Smooth muscle cell (in vitro differentiated cells): ENCODE results near the gene RAB3IP. TPM values are rescaled to one million over a fixed set of nuclear protein-coding genes. Genes with fewer than 3 reads are reported as not detected.

ENCODE experiments used
- DNase-seq: peaks from one replicate; lab custom pipeline; 2025; ENCODE audit not compliant: unreplicated experiment; lab: John Stamatoyannopoulos, UW
- H2AFZ ChIP-seq: fragments of 200-600 bp; sonication (generic); 2 replicates; pipeline ENCODE4 v1.6.0; 2016; ENCODE audit warnings: antibody characterized with exemption, low read depth, mild to moderate bottlenecking
- H3F3A ChIP-seq: fragments of 200-600 bp; sonication (generic); 2 replicates; pipeline ENCODE4 v1.6.0; 2017; ENCODE audit warnings: antibody characterized with exemption, low read depth
- H3K27ac ChIP-seq: fragments of 200-600 bp; sonication (generic); 2 replicates; pipeline ENCODE4 v1.5.1; 2016; ENCODE audit warnings: low read depth, mild to moderate bottlenecking
- H3K27me3 ChIP-seq: fragments of 200-600 bp; sonication (generic); 2 replicates; pipeline ENCODE4 v1.6.1; 2016; ENCODE audit warnings: low read depth, mild to moderate bottlenecking
- H3K36me3 ChIP-seq: fragments of 200-600 bp; sonication (generic); 2 replicates; pipeline ENCODE4 v1.5.1; 2016; ENCODE audit warnings: low read depth
- H3K4me1 ChIP-seq: fragments of 200-600 bp; sonication (generic); 2 replicates; pipeline ENCODE4 v1.5.1; 2016; ENCODE audit warnings: low read depth
- H3K4me2 ChIP-seq: fragments of 200-600 bp; sonication (generic); 2 replicates; pipeline ENCODE4 v1.6.0; 2016; ENCODE audit warnings: mild to moderate bottlenecking
- H3K4me3 ChIP-seq: fragments of 200-600 bp; sonication (generic); 2 replicates; pipeline ENCODE4 v1.5.1; 2016; ENCODE audit warnings: mild to moderate bottlenecking
- H3K79me2 ChIP-seq: fragments of 200-600 bp; sonication (generic); 2 replicates; pipeline ENCODE4 v1.6.0; 2016; ENCODE audit warnings: low read depth, mild to moderate bottlenecking
- H3K9ac ChIP-seq: fragments of 200-600 bp; sonication (generic); 2 replicates; pipeline ENCODE4 v1.6.0; 2016; ENCODE audit warnings: low read depth
- H3K9me3 ChIP-seq: fragments of 200-600 bp; sonication (generic); replicated peaks from 2 replicates; pipeline ENCODE4 v1.5.1; 2016; ENCODE audit warnings: low read depth
- H4K20me1 ChIP-seq: fragments of 200-600 bp; sonication (generic); 2 replicates; pipeline ENCODE4 v1.6.0; 2016; ENCODE audit warnings: low read depth
- WGBS: methylation state at CpG from one replicate; pipeline ENCODE4 v1.1.7; 2016; ENCODE audit warnings: low lambda C conversion rate; 5-methylcytosine and 5-hydroxymethylcytosine counted together
- polyA plus RNA-seq: library from polyadenylated mRNA; unstranded; fragments of >200 nt; fragmentation: Nextera tagmentation; extraction: Ambion mirVana; gene quantifications from 2 replicates; pipeline ENCODE4 v1.2.1, GENCODE V29; 2016
- total RNA-seq: library from RNA; depleted of rRNA; stranded (reverse); fragments of >200 nt; gene quantifications from 2 replicates; pipeline ENCODE4 v1.2.3, GENCODE V29; 2014
- TF ChIP-seq, protein P1 (sequence below): fragments of 200-600 bp; sonication (generic); IDR thresholded peaks from 2 replicates; pipeline ENCODE4 v1.5.1; 2017; ENCODE audit warnings: borderline replicate concordance, mild to moderate bottlenecking, antibody characterized with exemption; ENCODE audit not compliant: insufficient read depth, poor library complexity, severe bottlenecking

The RAB3IP gene
- total and polyA plus RNA-seq, 2 experiments from 2014 or later: 2.2 to 16.9 TPM

DNA sequence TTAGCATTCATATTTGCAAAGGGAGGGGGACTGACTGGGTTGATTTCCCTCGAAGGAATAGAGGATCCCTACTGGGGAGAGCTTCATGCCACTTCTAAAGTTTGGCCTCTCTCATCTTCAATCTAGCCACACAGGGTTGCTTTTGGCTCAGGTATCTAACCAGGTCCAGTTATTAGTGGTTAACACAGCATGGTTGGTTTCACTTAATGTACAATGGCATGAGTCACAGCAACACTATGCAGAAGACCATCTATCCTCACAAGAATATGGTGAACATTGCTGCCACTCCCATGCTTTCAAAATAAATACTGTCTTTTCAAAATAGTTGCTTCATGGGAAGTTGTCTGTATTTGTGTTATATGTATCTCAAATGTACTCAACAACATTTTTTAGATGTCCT, 6.6 kb upstream of the RAB3IP start:
- TF ChIP-seq, protein P1, sequence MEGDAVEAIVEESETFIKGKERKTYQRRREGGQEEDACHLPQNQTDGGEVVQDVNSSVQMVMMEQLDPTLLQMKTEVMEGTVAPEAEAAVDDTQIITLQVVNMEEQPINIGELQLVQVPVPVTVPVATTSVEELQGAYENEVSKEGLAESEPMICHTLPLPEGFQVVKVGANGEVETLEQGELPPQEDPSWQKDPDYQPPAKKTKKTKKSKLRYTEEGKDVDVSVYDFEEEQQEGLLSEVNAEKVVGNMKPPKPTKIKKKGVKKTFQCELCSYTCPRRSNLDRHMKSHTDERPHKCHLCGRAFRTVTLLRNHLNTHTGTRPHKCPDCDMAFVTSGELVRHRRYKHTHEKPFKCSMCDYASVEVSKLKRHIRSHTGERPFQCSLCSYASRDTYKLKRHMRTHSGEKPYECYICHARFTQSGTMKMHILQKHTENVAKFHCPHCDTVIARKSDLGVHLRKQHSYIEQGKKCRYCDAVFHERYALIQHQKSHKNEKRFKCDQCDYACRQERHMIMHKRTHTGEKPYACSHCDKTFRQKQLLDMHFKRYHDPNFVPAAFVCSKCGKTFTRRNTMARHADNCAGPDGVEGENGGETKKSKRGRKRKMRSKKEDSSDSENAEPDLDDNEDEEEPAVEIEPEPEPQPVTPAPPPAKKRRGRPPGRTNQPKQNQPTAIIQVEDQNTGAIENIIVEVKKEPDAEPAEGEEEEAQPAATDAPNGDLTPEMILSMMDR: no peak
- no peaks in the 10 kb centered on the region for H4K20me1 ChIP-seq
- no peak overlapping the region for H3K4me3 ChIP-seq
- no peaks in the 10 kb centered on the region for H3K79me2 ChIP-seq
- H3K9ac ChIP-seq: no peak overlapping the region
- no peaks in the 10 kb centered on the region for H3F3A ChIP-seq
- WGBS: 86% methylated on average over 1 of the region's 1 CpG
- no peak overlapping the region for H2AFZ ChIP-seq
- peaks cover 16% of the 10 kb centered on the region for H3K27me3 ChIP-seq
- H3K9me3 ChIP-seq: no peaks in the 10 kb centered on the region
- H3K4me2 ChIP-seq: no peak overlapping the region
- H3K27ac ChIP-seq: no peak overlapping the region
- no peaks in the 10 kb centered on the region for H3K36me3 ChIP-seq
- DNase-seq: no peak
- no peaks in the 10 kb centered on the region for H3K4me1 ChIP-seq

GRCh38 chr12:69733638-69734037, 5.0 kb upstream of the RAB3IP start:
- Histone ChIP-seq H3K79me2 (no peaks in the 10 kb centered on the region), H3K4me2 (no peak overlapping the region), H3K36me3 (no peaks in the 10 kb centered on the region), H3K27me3 (peaks cover 16% of the 10 kb centered on the region), H3K9ac (no peak overlapping the region), H3F3A (no peaks in the 10 kb centered on the region), H3K27ac (no peak overlapping the region), H3K4me1 (no peaks in the 10 kb centered on the region), H2AFZ (no peak overlapping the region), H3K4me3 (no peak overlapping the region), H4K20me1 (no peaks in the 10 kb centered on the region), H3K9me3 (no peaks in the 10 kb centered on the region)
- TF ChIP-seq, protein P1: no peak
- 96% methylated on average over 1 of the region's 1 CpG for WGBS
- DNase-seq: no peak

GRCh38 chr12:69739287-69740191, 879 bp downstream of the RAB3IP start:
- peak overlapping the region; percentile 93 for H3K4me2 ChIP-seq
- no peak for DNase-seq
- H2AFZ ChIP-seq: peak overlapping the region; percentile 86
- peaks cover 9% of the 10 kb centered on the region for H3K4me1 ChIP-seq
- H3K9ac ChIP-seq: peak overlapping the region; percentile 53
- H3K27ac ChIP-seq: peak overlapping the region; percentile 52
- H4K20me1 ChIP-seq: peaks cover 7% of the 10 kb centered on the region
- no peaks in the 10 kb centered on the region for H3F3A ChIP-seq
- peaks cover 54% of the 10 kb centered on the region for H3K27me3 ChIP-seq
- H3K9me3 ChIP-seq: no peaks in the 10 kb centered on the region
- 2% methylated on average over 64 of the region's 66 CpGs for WGBS
- no peaks in the 10 kb centered on the region for H3K79me2 ChIP-seq
- no peaks in the 10 kb centered on the region for H3K36me3 ChIP-seq
- TF ChIP-seq, protein P1: no peak
- peak overlapping the region; percentile 89 for H3K4me3 ChIP-seq

DNA sequence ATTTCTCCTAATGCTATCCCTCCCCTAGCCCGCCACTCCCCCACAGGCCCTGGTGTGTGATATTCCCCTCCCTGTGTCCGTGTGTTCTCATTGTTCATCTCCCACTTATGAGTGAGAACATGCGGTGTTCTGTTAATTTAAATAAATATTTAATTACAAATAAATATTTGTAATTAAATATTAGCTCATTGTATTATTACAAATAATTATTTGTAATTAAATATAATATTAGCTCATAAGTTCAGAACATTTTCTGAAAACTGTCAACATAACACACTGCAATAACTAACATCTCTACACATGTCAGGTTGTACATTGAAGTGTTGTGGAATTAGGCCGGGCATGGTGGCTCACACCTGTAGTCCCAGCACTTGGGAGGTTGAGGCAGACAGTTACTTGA, 5.4 kb downstream of the RAB3IP start:
- Histone ChIP-seq H2AFZ (no peak overlapping the region), H3K4me2 (no peak overlapping the region), H4K20me1 (peaks cover 7% of the 10 kb centered on the region), H3K9me3 (no peaks in the 10 kb centered on the region), H3K4me1 (peaks cover 9% of the 10 kb centered on the region), H3K9ac (no peak overlapping the region), H3K79me2 (no peaks in the 10 kb centered on the region), H3K4me3 (no peak overlapping the region), H3K27me3 (peaks cover 50% of the 10 kb centered on the region), H3F3A (no peaks in the 10 kb centered on the region), H3K27ac (no peak overlapping the region), H3K36me3 (no peaks in the 10 kb centered on the region)
- DNase-seq: no peak
- TF ChIP-seq, protein P1: no peak
- WGBS: 78% methylated on average over 4 of the region's 4 CpGs
